NT2/D1 (cell line): ENCODE measurements around the gene ACVR1B.

Source experiments
- SUZ12 ChIP-seq: IDR thresholded peaks from 2 replicates; pipeline ENCODE4 v1.6.1; 2011; ENCODE audit not compliant: insufficient read length, insufficient read depth; ENCODE audit errors: extremely low read depth
- ZNF274 ChIP-seq: IDR thresholded peaks from 2 replicates; pipeline ENCODE4 v1.6.1; 2011; ENCODE audit warnings: mild to moderate bottlenecking, low read depth, low read length

DNA sequence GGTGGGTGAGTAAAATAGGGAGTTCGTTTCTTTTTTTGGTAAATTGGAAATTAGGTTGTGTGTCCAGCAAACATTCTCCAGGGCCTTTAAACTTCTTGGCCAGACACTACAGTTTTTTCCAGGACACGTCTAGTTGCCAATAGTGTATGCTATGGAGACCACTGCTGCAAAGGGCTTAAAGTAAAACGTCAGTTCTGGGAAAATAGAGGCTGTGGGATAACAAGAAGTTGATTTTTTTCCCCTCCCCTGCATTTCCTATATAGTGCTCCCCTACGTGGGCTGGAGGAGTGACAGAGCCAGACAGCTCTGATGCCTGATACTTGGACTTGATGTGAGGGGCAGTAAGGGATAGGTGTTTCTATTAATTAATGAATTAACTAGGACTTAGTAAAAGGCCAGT, 2.4 kb downstream of the ACVR1B start:
- TF ChIP-seq SUZ12, result no peak
- TF ChIP-seq ZNF274, result no peak
